PC-3 (cell line): ENCODE results near the gene PPP1R14C. TPM values are rescaled to one million over a fixed set of nuclear protein-coding genes. Genes with fewer than 3 reads are reported as not detected.

ENCODE experiments used
- ATAC-seq: fragments of 200-7000 bp; cut with Tn5 transposase; 2 replicates; pipeline ENCODE4 v1.9.1; 2020; ENCODE audit warnings: mild to moderate bottlenecking, moderate library complexity
- BruUV-seq: library from RNA; stranded (reverse); fragments of 400-500 nt; replicated peaks from 2 replicates; lab custom pipeline; 2021; lab: Mats Ljungman, UMichigan
- CTCF ChIA-PET: fragments of 300-600 bp; sonication (Branson Sonifier 250); formaldehyde crosslinking; loops from one replicate; lab custom pipeline; 2022; ENCODE audit warnings: antibody characterized with exemption; lab: Charles Lee
- POLR2A ChIA-PET: fragments of 300-600 bp; sonication (Branson Sonifier 250); formaldehyde crosslinking; loops from one replicate; lab custom pipeline; 2022; ENCODE audit warnings: antibody characterized with exemption; ENCODE audit not compliant: unreplicated experiment; lab: Charles Lee
- DNase-seq: peaks from one replicate; pipeline ENCODE4 v3.0.0-alpha.2; 2015
- H2AFZ ChIP-seq: fragments of 300-600 bp; sonication (generic); 2 replicates; pipeline ENCODE4 v1.6.0; 2016; ENCODE audit warnings: antibody characterized with exemption, low read length
- H3F3A ChIP-seq: fragments of 300-600 bp; sonication (generic); one replicate; pipeline ENCODE4 v1.6.0; 2017; ENCODE audit warnings: antibody characterized with exemption, low read length, control low read depth, mild to moderate bottlenecking; ENCODE audit not compliant: unreplicated experiment
- H3K27ac ChIP-seq: fragments of 300-600 bp; sonication (generic); 2 replicates; pipeline ENCODE4 v1.5.1; 2016; ENCODE audit warnings: mild to moderate bottlenecking, low read length
- H3K27me3 ChIP-seq: fragments of 300-600 bp; sonication (generic); 2 replicates; pipeline ENCODE4 v1.6.1; 2016; ENCODE audit warnings: low read length, mixed read lengths
- H3K36me3 ChIP-seq: fragments of 300-600 bp; sonication (generic); 2 replicates; pipeline ENCODE4 v1.6.1; 2016; ENCODE audit warnings: low read depth, mixed run types, low read length, mixed read lengths
- H3K4me1 ChIP-seq: fragments of 300-600 bp; sonication (generic); 2 replicates; pipeline ENCODE4 v1.5.1; 2016; ENCODE audit warnings: low read length; ENCODE audit not compliant: insufficient read depth
- H3K4me2 ChIP-seq: fragments of 300-600 bp; sonication (generic); 2 replicates; pipeline ENCODE4 v1.6.0; 2016; ENCODE audit warnings: low read length
- H3K4me3 ChIP-seq: fragments of 300-600 bp; sonication (generic); 2 replicates; pipeline ENCODE4 v1.5.1; 2016; ENCODE audit warnings: mild to moderate bottlenecking, low read length, mixed read lengths
- H3K79me2 ChIP-seq: fragments of 300-600 bp; sonication (generic); 2 replicates; pipeline ENCODE4 v1.6.1; 2017; ENCODE audit warnings: low read length, mixed read lengths
- H3K9ac ChIP-seq: fragments of 300-600 bp; sonication (generic); 2 replicates; pipeline ENCODE4 v1.6.0; 2016; ENCODE audit warnings: mild to moderate bottlenecking, low read length
- H3K9me2 ChIP-seq: fragments of 300-600 bp; sonication (generic); replicated peaks from 2 replicates; pipeline ENCODE4 v1.6.1; 2016; ENCODE audit warnings: mixed run types, low read length, mixed read lengths
- H3K9me3 ChIP-seq: fragments of 300-600 bp; sonication (generic); 2 replicates; pipeline ENCODE4 v1.6.1; 2016; ENCODE audit warnings: low read length, mixed read lengths
- H4K20me1 ChIP-seq: fragments of 300-600 bp; sonication (generic); 2 replicates; pipeline ENCODE4 v1.6.1; 2016; ENCODE audit warnings: low read length, mixed read lengths
- CTCF ChIP-seq: fragments of 300-600 bp; sonication (generic); conservative IDR thresholded peaks from 2 replicates; pipeline ENCODE4 v1.5.1; 2017; ENCODE audit warnings: antibody characterized with exemption, low read depth, mild to moderate bottlenecking, low read length
- EZH2 ChIP-seq: fragments of 300-600 bp; sonication (generic); IDR thresholded peaks from one replicate; pipeline ENCODE4 v1.6.1; 2017; ENCODE audit warnings: antibody characterized with exemption, mild to moderate bottlenecking, low read length; ENCODE audit not compliant: unreplicated experiment
- EZH2phosphoT487 ChIP-seq: fragments of 300-600 bp; sonication (generic); IDR thresholded peaks from 2 replicates; pipeline ENCODE4 v1.6.1; 2018; ENCODE audit warnings: mild to moderate bottlenecking, antibody characterized with exemption, low read length, borderline replicate concordance
- intact Hi-C: fragments of 100-400 bp; cut with micrococcal nuclease; formaldehyde crosslinking; loops from 2 replicates; pipeline ENCODE4 v1.9.0; 2023
- total RNA-seq: library from RNA; depleted of rRNA; stranded (reverse); fragments of >200 nt; gene quantifications from 2 replicates; pipeline ENCODE4 v1.2.3, GENCODE V29; 2014

PPP1R14C gene
- total RNA-seq, 1 experiment from 2014 or later = 1.1 TPM

GRCh38 chr6:150280703-150281102 lies 137.9 kb downstream of the PPP1R14C start:
- no TSS peak for BruUV-seq
- ATAC-seq = no peak

GRCh38 chr6:150281767-150282166 lies 138.9 kb downstream of the PPP1R14C start:
- Histone ChIP-seq H3K36me3 (no peaks in the 10 kb centered on the region), H3K4me2 (no peak overlapping the region), H2AFZ (no peak overlapping the region), H4K20me1 (no peaks in the 10 kb centered on the region), H3K9me3 (no peaks in the 10 kb centered on the region), H3F3A (no peaks in the 10 kb centered on the region), H3K27me3 (peaks cover 27% of the 10 kb centered on the region), H3K4me3 (no peak overlapping the region), H3K9me2 (no peaks in the 10 kb centered on the region), H3K9ac (no peak overlapping the region), H3K79me2 (no peaks in the 10 kb centered on the region), H3K4me1 (no peaks in the 10 kb centered on the region), H3K27ac (no peak overlapping the region)
- ATAC-seq (no peak), DNase-seq (no peak)
- CTCF ChIA-PET = interaction anchor here (0.6 kb wide), 1 partner anchor 35 kb away, joined by 3 read pairs; no protein-coding TSS in a partner anchor
- POLR2A ChIA-PET = no interaction called here
- BruUV-seq = no TSS peak
- TF ChIP-seq EZH2phosphoT487 (no peak), CTCF (no peak), EZH2 (no peak)
- intact Hi-C loops = no loop called here

More at GRCh38 chr6:150280703-150281102, 137.9 kb downstream of the PPP1R14C start:
- H3K27me3 ChIP-seq = peaks cover 16% of the 10 kb centered on the region
- no peaks in the 10 kb centered on the region for H4K20me1 ChIP-seq
- CTCF ChIA-PET = no interaction called here
- no peak overlapping the region for H3K4me3 ChIP-seq
- no peaks in the 10 kb centered on the region for H3K9me2 ChIP-seq
- TF ChIP-seq EZH2phosphoT487 (no peak), EZH2 (no peak), CTCF (no peak)
- H2AFZ ChIP-seq = no peak overlapping the region
- no peaks in the 10 kb centered on the region for H3K79me2 ChIP-seq
- H3K36me3 ChIP-seq = no peaks in the 10 kb centered on the region
- intact Hi-C loops = no loop called here
- H3K4me2 ChIP-seq = no peak overlapping the region
- POLR2A ChIA-PET = no interaction called here
- no peaks in the 10 kb centered on the region for H3K4me1 ChIP-seq
- H3K9ac ChIP-seq = no peak overlapping the region
- H3F3A ChIP-seq = no peaks in the 10 kb centered on the region
- no peak overlapping the region for H3K27ac ChIP-seq
- H3K9me3 ChIP-seq = no peaks in the 10 kb centered on the region
- DNase-seq = no peak

- Histone ChIP-seq H4K20me1 (no peaks in the 10 kb centered on the region), H3F3A (no peaks in the 10 kb centered on the region), H2AFZ (no peak overlapping the region), H3K79me2 (no peaks in the 10 kb centered on the region), H3K9me3 (no peaks in the 10 kb centered on the region), H3K36me3 (no peaks in the 10 kb centered on the region), H3K4me3 (no peak overlapping the region), H3K27ac (no peak overlapping the region), H3K4me1 (no peaks in the 10 kb centered on the region), H3K9ac (no peak overlapping the region), H3K27me3 (peaks cover 27% of the 10 kb centered on the region), H3K4me2 (no peak overlapping the region), H3K9me2 (no peaks in the 10 kb centered on the region)
- BruUV-seq = no TSS peak
- no peak for TF ChIP-seq EZH2
- no peak for TF ChIP-seq CTCF
- TF ChIP-seq EZH2phosphoT487 = no peak
- ATAC-seq (no peak), DNase-seq (no peak)
- intact Hi-C loops = no loop called here
- POLR2A ChIA-PET = no interaction called here
- CTCF ChIA-PET = no interaction called here
Observed at GRCh38 chr6:150282806-150283205, 140.0 kb downstream of the PPP1R14C start.
